Measurements from ENCODE around the gene KCNH4.
A peak's percentile ranks its signal among the peaks of the same experiment; 100 is the strongest.
"Not testable (repeated sequence)": the region's sequence is repeated elsewhere in the genome, so short reads cannot be mapped to it uniquely, and the experiment has no call there.

Gene KCNH4

GRCh38 chr17:42193969-42194899 is 13.3 kb upstream of the KCNH4 start, which contains the start of gene GHDC:
Gene GHDC (minus strand): TSS chr17:42194494. CDS start chr17:42193581, 913 bp downstream.
- peak; percentile 64 to 68 for DNase-seq (ENCODE audit: low read depth in 2 of 2)

- DNase-seq (ENCODE audit: low read depth in 2 of 2) = no peak
These were observed 12.4 kb upstream of the KCNH4 start for GRCh38 chr17:42193216-42193968.

GRCh38 chr17:42192189-42193126 is 11.5 kb upstream of the KCNH4 start:
- no peak for DNase-seq (ENCODE audit: low read depth in 2 of 2)

- no peak for DNase-seq (ENCODE audit: low read depth in 2 of 2)
These were observed 10.3 kb upstream of the KCNH4 start for GRCh38 chr17:42191275-42191608.

GRCh38 chr17:42190491-42191274 is 9.7 kb upstream of the KCNH4 start:
- DNase-seq (ENCODE audit: low read depth in 2 of 2) = no peak

- no peak for DNase-seq (ENCODE audit: low read depth in 2 of 2)
These were observed 8.7 kb upstream of the KCNH4 start for GRCh38 chr17:42189651-42189965.

GRCh38 chr17:42188749-42189650 is 8.1 kb upstream of the KCNH4 start:
- no peak for DNase-seq (ENCODE audit: low read depth in 2 of 2)

- DNase-seq (ENCODE audit: low read depth in 2 of 2) = no peak
These were observed 6.9 kb upstream of the KCNH4 start for GRCh38 chr17:42187833-42188232.

GRCh38 chr17:42186191-42186590 is 5.2 kb upstream of the KCNH4 start:
- DNase-seq (ENCODE audit: low read depth in 2 of 2) = not testable (repeated sequence)

- no peak for DNase-seq (ENCODE audit: low read depth in 2 of 2)
These were observed 4.6 kb upstream of the KCNH4 start for GRCh38 chr17:42185621-42185930.

- DNase-seq (ENCODE audit: low read depth in 2 of 2) = no peak
These were observed 4.0 kb upstream of the KCNH4 start, which contains the start of gene HCRT for GRCh38 chr17:42184713-42185620. Gene HCRT (minus strand): TSS chr17:42185452. CDS start chr17:42185365, 87 bp downstream.

GRCh38 chr17:42183741-42184711 is 3.1 kb upstream of the KCNH4 start:
- peak; percentile 62 to 74 for DNase-seq (ENCODE audit: low read depth in 2 of 2)

GRCh38 chr17:42182927-42183734 is 2.2 kb upstream of the KCNH4 start:
- no peak for DNase-seq (ENCODE audit: low read depth in 2 of 2)

- DNase-seq (ENCODE audit: low read depth in 2 of 2) = no peak
These were observed 887 bp upstream of the KCNH4 start for GRCh38 chr17:42181851-42182207.

GRCh38 chr17:42180411-42180921 is 476 bp downstream of the KCNH4 start:
- DNase-seq (ENCODE audit: low read depth in 2 of 2) = no peak

- DNase-seq (ENCODE audit: low read depth in 2 of 2) = no peak
These were observed 981 bp downstream of the KCNH4 start for GRCh38 chr17:42179911-42180410.

GRCh38 chr17:42179335-42179734 is 1.6 kb downstream of the KCNH4 start:
- DNase-seq (ENCODE audit: low read depth in 2 of 2) = no peak

Data from activated CD4-positive, alpha-beta T cell treated with anti-CD3 and anti-CD28 coated beads for 24 hours (primary cell).